ENCODE data around the gene DOCK3. TPM values are rescaled to one million over a fixed set of nuclear protein-coding genes. Genes with fewer than 3 reads are reported as not detected.
"Not testable (repeated sequence)": the region's sequence is repeated elsewhere in the genome, so short reads cannot be mapped to it uniquely, and the experiment has no call there.

The DOCK3 gene
- total RNA-seq, 1 experiment from 2014 or later: 0.15 TPM

DNA sequence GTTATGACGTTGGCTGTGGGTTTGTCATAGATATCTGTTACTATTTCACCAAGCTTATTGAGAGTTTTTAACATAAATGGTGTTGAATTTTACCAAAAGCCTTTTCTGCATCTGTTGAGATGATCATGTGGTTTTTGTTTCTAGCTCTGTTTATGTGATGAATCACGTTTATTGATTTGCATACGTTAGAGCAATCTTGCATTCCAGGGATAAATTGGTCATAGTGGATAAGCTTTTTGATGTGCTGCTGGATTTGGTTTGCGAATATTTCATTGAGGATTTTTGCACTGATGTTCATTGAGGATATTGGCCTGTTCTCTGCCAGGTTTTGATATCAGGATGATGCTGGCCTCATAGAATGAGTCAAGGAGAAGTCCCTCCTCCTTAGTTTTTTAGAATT lies 117.8 kb downstream of the DOCK3 start:
- CTCF ChIA-PET: no interaction called here
- Histone ChIP-seq H3F3A (ENCODE audit: low read length, unreplicated experiment) (no peaks in the 10 kb centered on the region), H3K27me3 (ENCODE audit: low read length) (peaks cover 41% of the 10 kb centered on the region), H3K4me2 (ENCODE audit: low read length) (no peak overlapping the region), H4K20me1 (ENCODE audit: low read length) (no peaks in the 10 kb centered on the region), H3K79me2 (ENCODE audit: low read length) (no peaks in the 10 kb centered on the region), H3K9me2 (replicated peaks; ENCODE audit: low read length) (no peaks in the 10 kb centered on the region), H2AFZ (ENCODE audit: low read length) (no peak overlapping the region), H3K4me3 (ENCODE audit: low read length) (no peak overlapping the region), H3K4me1 (ENCODE audit: insufficient read depth, low read length) (no peaks in the 10 kb centered on the region), H3K27ac (ENCODE audit: low read length) (no peak overlapping the region), H3K9me3 (ENCODE audit: low read length) (no peaks in the 10 kb centered on the region), H3K36me3 (ENCODE audit: low read depth, low read length) (no peaks in the 10 kb centered on the region), H3K9ac (ENCODE audit: low read length) (no peak overlapping the region)
- TF ChIP-seq CTCF (conservative IDR thresholded peaks at IDR 0.05; ENCODE audit: low read depth, low read length) (no peak), EZH2 (IDR thresholded peaks at IDR 0.05; ENCODE audit: low read length, unreplicated experiment) (no peak)
- BruUV-seq (replicated peaks): no TSS peak
- DNase-seq: no peak
- POLR2A ChIA-PET (ENCODE audit: unreplicated experiment): no interaction called here
- intact Hi-C loops (cut with micrococcal nuclease): no loop called here
- no peak for ATAC-seq

DNA sequence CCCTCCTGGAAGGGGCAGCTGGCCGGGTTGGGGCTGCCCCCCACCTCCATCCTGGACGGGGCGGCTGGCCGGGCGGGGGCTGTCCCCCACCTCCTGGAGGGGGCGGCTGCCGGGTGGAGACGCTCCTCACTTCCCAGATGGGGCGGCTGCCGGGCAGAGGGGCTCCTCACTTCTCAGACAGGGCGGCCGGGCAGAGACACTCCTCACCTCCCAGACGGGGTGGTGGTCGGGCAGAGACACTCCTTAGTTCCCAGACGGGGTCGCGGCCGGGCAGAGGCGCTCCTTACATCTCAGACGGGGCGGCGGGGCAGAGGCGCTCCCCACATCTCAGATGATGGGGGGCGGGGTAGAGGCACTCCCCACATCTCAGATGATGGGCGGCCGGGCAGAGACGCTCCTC lies 129.1 kb downstream of the DOCK3 start:
- H3F3A ChIP-seq (ENCODE audit: low read length, unreplicated experiment); H3K27me3 ChIP-seq (ENCODE audit: low read length); BruUV-seq (replicated peaks); H3K27ac ChIP-seq (ENCODE audit: low read length); H3K36me3 ChIP-seq (ENCODE audit: low read depth, low read length); H3K4me3 ChIP-seq (ENCODE audit: low read length); intact Hi-C loops (cut with micrococcal nuclease); H4K20me1 ChIP-seq (ENCODE audit: low read length); H3K4me2 ChIP-seq (ENCODE audit: low read length); H3K79me2 ChIP-seq (ENCODE audit: low read length); ATAC-seq; H3K9me2 ChIP-seq (replicated peaks; ENCODE audit: low read length); CTCF ChIA-PET; H3K9ac ChIP-seq (ENCODE audit: low read length); DNase-seq; POLR2A ChIA-PET (ENCODE audit: unreplicated experiment); H2AFZ ChIP-seq (ENCODE audit: low read length): not testable (repeated sequence)
- H3K4me1 ChIP-seq (ENCODE audit: insufficient read depth, low read length): peaks cover 11% of the 10 kb centered on the region
- peaks cover 31% of the 10 kb centered on the region for H3K9me3 ChIP-seq (ENCODE audit: low read length)

GRCh38 chr3:50804376-50804775 lies 129.6 kb downstream of the DOCK3 start:
- CTCF ChIA-PET; H3K27ac ChIP-seq (ENCODE audit: low read length); H3K4me2 ChIP-seq (ENCODE audit: low read length): not testable (repeated sequence)

DNA sequence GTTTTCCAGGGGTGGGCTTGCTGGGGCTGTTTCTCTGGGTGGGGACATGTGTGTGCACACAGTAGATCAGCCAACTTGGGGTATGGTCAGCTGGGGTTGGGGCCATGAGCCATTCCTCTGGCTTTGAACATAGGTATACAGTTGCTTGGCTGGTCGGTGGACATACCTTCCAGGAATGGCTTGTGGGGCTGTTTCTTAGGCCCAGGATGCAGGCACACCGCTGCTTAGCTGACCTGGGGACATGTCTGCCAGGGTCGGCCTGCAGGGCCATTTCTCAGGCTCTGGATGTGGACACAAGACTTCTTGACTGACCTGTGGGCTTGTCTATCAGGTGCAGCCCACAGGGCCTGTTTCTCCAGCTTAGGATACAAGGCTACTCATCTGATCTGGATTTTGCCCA lies 130.6 kb downstream of the DOCK3 start:
- H4K20me1 ChIP-seq (ENCODE audit: low read length): no peaks in the 10 kb centered on the region
- H3K4me1 ChIP-seq (ENCODE audit: insufficient read depth, low read length): peaks cover 11% of the 10 kb centered on the region
- intact Hi-C loops (cut with micrococcal nuclease): loop anchor here (5.0 kb wide), 1 partner anchor 567 kb away; no protein-coding TSS in a partner anchor
- H3K4me3 ChIP-seq (ENCODE audit: low read length): no peak overlapping the region
- no peaks in the 10 kb centered on the region for H3K27me3 ChIP-seq (ENCODE audit: low read length)
- POLR2A ChIA-PET (ENCODE audit: unreplicated experiment): no interaction called here
- DNase-seq (no peak), ATAC-seq (no peak)
- peaks cover 24% of the 10 kb centered on the region for H3K9me3 ChIP-seq (ENCODE audit: low read length)
- H3K4me2 ChIP-seq (ENCODE audit: low read length): no peak overlapping the region
- no peaks in the 10 kb centered on the region for H3F3A ChIP-seq (ENCODE audit: low read length, unreplicated experiment)
- H3K27ac ChIP-seq (ENCODE audit: low read length): no peak overlapping the region
- H2AFZ ChIP-seq (ENCODE audit: low read length): no peak overlapping the region
- H3K36me3 ChIP-seq (ENCODE audit: low read depth, low read length): no peaks in the 10 kb centered on the region
- CTCF ChIA-PET: no interaction called here
- no TSS peak for BruUV-seq (replicated peaks)
- no peaks in the 10 kb centered on the region for H3K79me2 ChIP-seq (ENCODE audit: low read length)
- no peak for TF ChIP-seq EZH2 (IDR thresholded peaks at IDR 0.05; ENCODE audit: low read length, unreplicated experiment)
- no peak for TF ChIP-seq EZH2phosphoT487 (IDR thresholded peaks at IDR 0.05; ENCODE audit: borderline replicate concordance, low read length)
- no peak for TF ChIP-seq CTCF (conservative IDR thresholded peaks at IDR 0.05; ENCODE audit: low read depth, low read length)
- no peaks in the 10 kb centered on the region for H3K9me2 ChIP-seq (replicated peaks; ENCODE audit: low read length)
- H3K9ac ChIP-seq (ENCODE audit: low read length): no peak overlapping the region

More at GRCh38 chr3:50804376-50804775, 129.6 kb downstream of the DOCK3 start:
- H3K9ac ChIP-seq (ENCODE audit: low read length); H3K79me2 ChIP-seq (ENCODE audit: low read length); BruUV-seq (replicated peaks); H3K36me3 ChIP-seq (ENCODE audit: low read depth, low read length); ATAC-seq; intact Hi-C loops (cut with micrococcal nuclease); H2AFZ ChIP-seq (ENCODE audit: low read length); H4K20me1 ChIP-seq (ENCODE audit: low read length); DNase-seq; POLR2A ChIA-PET (ENCODE audit: unreplicated experiment); H3K4me3 ChIP-seq (ENCODE audit: low read length); H3F3A ChIP-seq (ENCODE audit: low read length, unreplicated experiment); H3K27me3 ChIP-seq (ENCODE audit: low read length); H3K9me2 ChIP-seq (replicated peaks; ENCODE audit: low read length): not testable (repeated sequence)
- Histone ChIP-seq H3K4me1 (ENCODE audit: insufficient read depth, low read length) (peaks cover 11% of the 10 kb centered on the region), H3K9me3 (ENCODE audit: low read length) (peaks cover 31% of the 10 kb centered on the region)

Measured in PC-3 (cell line).